Mucosa of rectum (tissue), 2 donors: Measurements from ENCODE around the gene SMARCD3.
A peak's percentile ranks its signal among the peaks of the same experiment; 100 is the strongest.

Experiments used
- H3K27ac ChIP-seq, 2 donors: one replicate each; pipeline ENCODE4 v1.7.0; 2013; ENCODE audit warnings: inconsistent platforms in 2 of 2, low read depth in 2 of 2, low read length in 2 of 2
- H3K27me3 ChIP-seq, 2 donors: one replicate each; pipeline ENCODE4 v1.7.0; 2013; ENCODE audit warnings: low read length in 2 of 2; ENCODE audit not compliant: control insufficient read depth in 2 of 2, insufficient read depth in 2 of 2
- H3K36me3 ChIP-seq, 2 donors: one replicate each; pipeline ENCODE4 v1.7.0; 2013; ENCODE audit warnings: low read length in 2 of 2; ENCODE audit not compliant: control insufficient read depth in 2 of 2, insufficient read depth in 2 of 2
- H3K4me1 ChIP-seq, 2 donors: one replicate each; pipeline ENCODE4 v1.7.0; 2013; ENCODE audit warnings: low read length in 2 of 2, mild to moderate bottlenecking in 1 of 2; ENCODE audit not compliant: control insufficient read depth in 2 of 2, insufficient read depth in 2 of 2
- H3K4me3 ChIP-seq, 2 donors: one replicate each; pipeline ENCODE4 v1.7.0; 2013; ENCODE audit warnings: low read length in 2 of 2
- H3K9ac ChIP-seq, 2 donors: one replicate each; pipeline ENCODE4 v1.7.0; 2013; ENCODE audit warnings: low read length in 2 of 2, low read depth in 1 of 2, mild to moderate bottlenecking in 1 of 2
- H3K9me3 ChIP-seq, 2 donors: one replicate each; pipeline ENCODE4 v1.7.0; 2013; ENCODE audit warnings: low read length in 2 of 2; ENCODE audit not compliant: control insufficient read depth in 2 of 2
- donor health status: healthy.
- donor health status: Normal muscosa, but diverticular disease.

The SMARCD3 gene

GRCh38 chr7:151272877-151273276 lies 24.4 kb upstream of the SMARCD3 start:
- Histone ChIP-seq H3K9ac (no peak overlapping the region), H3K27me3 (peaks cover 5 to 7% of the 10 kb centered on the region in 2 donors), H3K4me3 (no peak overlapping the region), H3K4me1 (peaks cover 3 to 8% of the 10 kb centered on the region in 2 donors), H3K9me3 (no peaks in the 10 kb centered on the region), H3K27ac (peak overlapping the region in 1 of 2 donors; percentile 4), H3K36me3 (no peaks in the 10 kb centered on the region)

- H3K9ac ChIP-seq = no peak overlapping the region
- H3K9me3 ChIP-seq = no peaks in the 10 kb centered on the region
- H3K36me3 ChIP-seq = no peaks in the 10 kb centered on the region
- peaks cover 3 to 7% of the 10 kb centered on the region in 2 donors for H3K4me1 ChIP-seq
- peak overlapping the region in 1 of 2 donors; percentile 4 for H3K27ac ChIP-seq
- peaks cover 2 to 4% of the 10 kb centered on the region in 2 donors for H3K27me3 ChIP-seq
- no peak overlapping the region for H3K4me3 ChIP-seq
These were observed 23.9 kb upstream of the SMARCD3 start for GRCh38 chr7:151272405-151272804.

DNA sequence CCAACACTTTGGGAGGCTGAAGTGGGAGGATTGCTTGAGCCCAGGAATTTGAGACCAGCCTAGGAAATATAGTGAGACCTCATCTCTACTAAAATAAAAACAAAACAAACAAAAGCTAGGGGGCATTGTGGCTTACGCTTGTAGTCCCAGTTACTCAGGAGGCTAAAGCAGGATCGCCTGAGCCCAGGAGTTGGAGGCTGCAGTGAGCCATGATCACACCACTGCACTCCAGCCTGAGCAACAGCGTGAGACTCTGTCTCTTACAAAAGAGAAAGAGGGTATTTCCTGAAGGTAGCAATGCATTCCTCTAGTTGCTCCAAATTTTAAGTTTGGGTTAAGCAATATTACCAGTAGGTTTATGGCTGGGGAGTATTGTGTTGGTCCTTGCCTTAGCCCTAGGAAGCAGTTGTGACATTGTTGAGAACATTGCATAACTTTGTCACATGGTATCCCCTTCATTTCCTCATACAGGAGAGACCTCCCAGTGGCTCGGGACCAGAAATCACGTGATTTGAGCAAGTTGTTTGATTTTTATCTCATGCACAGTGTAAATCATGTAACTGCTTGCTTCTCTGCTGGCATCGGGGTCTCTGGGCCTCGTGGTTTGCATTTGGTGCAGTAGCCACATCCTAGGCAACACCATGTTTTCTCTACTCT lies 23.3 kb upstream of the SMARCD3 start:
- Histone ChIP-seq H3K9ac (no peak overlapping the region), H3K4me3 (no peak overlapping the region), H3K27ac (peak overlapping the region in 1 of 2 donors; percentile 4), H3K4me1 (peaks cover 0 to 4% of the 10 kb centered on the region in 2 donors), H3K36me3 (no peaks in the 10 kb centered on the region), H3K27me3 (no peaks in the 10 kb centered on the region), H3K9me3 (no peaks in the 10 kb centered on the region)

GRCh38 chr7:151269511-151269910 lies 21.0 kb upstream of the SMARCD3 start:
- no peaks in the 10 kb centered on the region for H3K36me3 ChIP-seq
- H3K27me3 ChIP-seq = no peaks in the 10 kb centered on the region

DNA sequence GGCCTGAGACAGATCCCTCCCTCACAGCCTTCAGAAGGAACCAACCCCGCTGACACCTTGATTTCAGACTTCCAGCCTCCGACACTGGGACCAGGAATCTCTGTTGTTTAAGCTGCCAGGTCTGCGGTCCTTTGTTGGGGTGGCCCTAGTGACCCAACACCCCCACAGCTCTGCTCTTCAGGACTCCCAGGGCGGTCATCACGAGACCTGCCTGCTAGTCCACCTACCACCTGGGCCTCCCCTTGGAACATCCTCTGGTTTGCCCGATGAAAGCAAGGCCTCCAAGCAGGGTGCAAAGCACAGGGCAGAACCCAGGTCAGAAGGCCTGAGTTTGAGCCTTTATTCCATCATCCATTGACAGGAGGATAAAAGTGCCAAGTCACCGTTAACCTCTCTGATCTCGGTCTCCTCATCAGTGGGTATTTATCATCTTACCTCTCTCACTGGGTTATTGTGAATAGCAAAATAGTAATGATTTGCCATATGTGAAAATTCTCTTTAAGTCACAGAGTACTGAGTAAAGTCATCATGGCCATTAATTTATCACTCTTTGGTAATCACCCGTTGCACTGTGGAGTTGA lies 16.9 kb upstream of the SMARCD3 start:
- H3K27ac ChIP-seq = no peak overlapping the region
- no peaks in the 10 kb centered on the region for H3K9me3 ChIP-seq
- H3K4me1 ChIP-seq = no peaks in the 10 kb centered on the region
- H3K36me3 ChIP-seq = no peaks in the 10 kb centered on the region
- peaks cover 4 to 9% of the 10 kb centered on the region in 2 donors for H3K27me3 ChIP-seq
- no peak overlapping the region for H3K9ac ChIP-seq
- H3K4me3 ChIP-seq = no peak overlapping the region

More at GRCh38 chr7:151269511-151269910, 21.0 kb upstream of the SMARCD3 start:
- no peaks in the 10 kb centered on the region for H3K9me3 ChIP-seq
- H3K9ac ChIP-seq = no peak overlapping the region
- H3K4me1 ChIP-seq = no peaks in the 10 kb centered on the region
- H3K27ac ChIP-seq = no peak overlapping the region
- H3K4me3 ChIP-seq = no peak overlapping the region

DNA sequence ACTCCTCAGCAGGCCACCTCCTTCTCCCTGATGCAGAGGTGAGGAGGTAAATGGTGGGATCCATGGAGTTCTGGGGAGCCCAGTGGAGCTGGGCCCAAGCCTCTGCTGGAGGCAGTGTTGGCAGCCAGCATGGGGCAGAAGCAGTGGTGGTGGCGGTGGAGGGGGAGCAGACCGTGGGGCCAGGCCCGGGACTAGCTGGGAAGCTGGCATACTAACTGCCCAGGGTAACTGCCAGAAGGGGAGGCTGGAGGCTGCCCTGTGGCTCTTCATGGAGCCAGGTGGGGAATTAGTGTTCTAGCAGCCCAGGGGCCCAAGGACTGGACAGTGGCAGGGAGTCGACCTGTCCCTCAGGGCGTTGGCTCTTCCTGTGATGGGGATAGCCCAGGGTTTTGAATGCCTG lies 16.1 kb upstream of the SMARCD3 start:
- Histone ChIP-seq H3K36me3 (no peaks in the 10 kb centered on the region), H3K27ac (no peak overlapping the region), H3K9ac (no peak overlapping the region), H3K9me3 (no peaks in the 10 kb centered on the region), H3K27me3 (peaks cover 5 to 9% of the 10 kb centered on the region in 2 donors), H3K4me1 (no peaks in the 10 kb centered on the region), H3K4me3 (no peak overlapping the region)

DNA sequence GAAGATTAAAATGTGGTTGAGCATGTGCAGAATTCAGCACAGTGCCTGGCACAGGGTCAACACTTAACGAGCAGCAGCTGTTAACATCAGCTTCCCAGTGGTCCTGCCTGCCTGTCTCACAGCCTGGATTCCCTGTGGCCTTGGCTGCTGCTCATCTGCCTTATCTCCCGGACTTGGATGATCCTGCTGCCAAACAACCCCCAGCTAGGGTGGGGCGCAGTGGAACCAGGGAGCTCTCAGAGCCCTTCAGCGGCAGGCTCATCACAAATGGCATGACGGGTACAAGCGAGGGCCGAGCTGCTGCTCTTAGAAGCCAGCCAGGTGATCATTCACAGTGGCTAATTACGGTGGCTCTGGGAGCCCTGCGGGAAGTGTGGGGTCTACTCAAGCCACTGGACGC lies 13.0 kb upstream of the SMARCD3 start:
- Histone ChIP-seq H3K9me3 (no peaks in the 10 kb centered on the region), H3K9ac (no peak overlapping the region), H3K27me3 (peaks cover 9 to 15% of the 10 kb centered on the region in 2 donors), H3K27ac (no peak overlapping the region), H3K36me3 (no peaks in the 10 kb centered on the region), H3K4me1 (no peaks in the 10 kb centered on the region), H3K4me3 (no peak overlapping the region)

DNA sequence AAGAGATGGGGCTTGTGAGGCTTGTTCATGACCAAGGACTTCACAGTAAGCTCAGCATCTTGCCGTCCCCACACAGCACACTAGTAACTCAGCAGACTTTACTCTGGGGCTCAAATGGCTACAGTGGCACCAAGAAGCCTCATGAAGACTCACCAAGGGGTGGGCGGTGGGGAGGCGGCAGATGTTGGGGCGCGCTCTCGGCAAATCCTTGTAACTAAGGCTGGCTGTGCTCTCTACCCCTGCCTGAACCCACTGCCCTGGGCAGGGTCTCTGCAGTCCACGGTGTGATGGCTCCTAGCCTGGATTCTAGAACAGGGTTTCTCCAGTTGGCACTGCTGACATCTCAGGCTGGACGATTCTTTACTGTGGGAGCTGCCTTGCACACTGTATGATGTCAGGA lies 12.4 kb upstream of the SMARCD3 start:
- Histone ChIP-seq H3K27me3 (peaks cover 9 to 19% of the 10 kb centered on the region in 2 donors), H3K4me1 (no peaks in the 10 kb centered on the region), H3K9ac (no peak overlapping the region), H3K27ac (no peak overlapping the region), H3K4me3 (no peak overlapping the region), H3K36me3 (no peaks in the 10 kb centered on the region), H3K9me3 (no peaks in the 10 kb centered on the region)

DNA sequence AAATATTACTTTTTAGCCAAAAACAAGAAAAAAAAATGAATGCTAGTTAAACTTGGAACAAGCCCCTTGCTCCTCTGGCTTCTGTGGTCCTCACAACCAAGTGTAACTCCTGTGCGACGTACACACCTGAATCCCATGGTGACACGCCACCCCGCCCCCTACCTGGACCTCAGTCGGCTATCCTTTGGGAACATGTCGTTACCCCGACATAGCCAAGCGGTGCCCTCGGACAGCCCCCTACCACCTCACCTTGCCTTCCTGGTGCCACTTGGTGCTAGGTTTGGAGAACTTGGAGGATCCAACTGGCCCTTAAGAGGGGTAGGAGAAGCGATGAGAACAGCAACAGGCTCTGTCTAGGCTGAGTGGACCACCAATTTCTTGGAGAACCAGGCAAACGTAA lies 12.0 kb upstream of the SMARCD3 start:
- Histone ChIP-seq H3K27ac (no peak overlapping the region), H3K4me1 (no peaks in the 10 kb centered on the region), H3K36me3 (no peaks in the 10 kb centered on the region), H3K4me3 (no peak overlapping the region), H3K27me3 (peaks cover 11 to 19% of the 10 kb centered on the region in 2 donors), H3K9ac (no peak overlapping the region), H3K9me3 (no peaks in the 10 kb centered on the region)

DNA sequence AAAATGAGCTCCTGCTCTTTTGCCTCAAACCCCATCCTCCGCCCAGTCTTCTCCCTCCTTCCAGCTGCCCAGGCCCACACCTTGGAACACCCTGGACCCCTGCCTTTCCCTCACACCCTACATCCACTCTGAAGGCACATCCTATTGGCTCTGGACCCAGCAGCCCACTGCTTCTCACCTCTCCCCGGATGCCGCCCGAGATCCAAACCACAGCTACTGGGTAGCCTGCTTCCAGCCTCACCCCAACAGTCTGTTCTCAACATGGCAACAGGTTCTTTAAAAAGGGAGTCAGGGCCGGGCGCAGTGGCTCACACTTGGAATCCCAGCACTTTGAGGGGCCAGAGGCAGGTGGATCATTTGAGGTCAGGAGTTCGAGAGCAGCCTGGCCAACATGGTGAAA lies 9.5 kb upstream of the SMARCD3 start:
- no peaks in the 10 kb centered on the region for H3K9me3 ChIP-seq
- no peak overlapping the region for H3K9ac ChIP-seq
- no peaks in the 10 kb centered on the region for H3K4me1 ChIP-seq
- H3K27me3 ChIP-seq = peaks cover 16 to 33% of the 10 kb centered on the region in 2 donors
- no peak overlapping the region for H3K4me3 ChIP-seq
- H3K36me3 ChIP-seq = no peaks in the 10 kb centered on the region
- no peak overlapping the region for H3K27ac ChIP-seq
